Stimulated activated CD8-positive, alpha-beta memory T cell treated with anti-CD3 and anti-CD28 coated beads, Interleukin-15, amount 100 ng/mL, for 24 hours (primary cell): ENCODE measurements around the gene PTPRE.

Experiments
- DNase-seq: peaks from one replicate; pipeline ENCODE4 v3.0.0-alpha.2; 2020; ENCODE audit warnings: low read depth

Gene PTPRE

DNA sequence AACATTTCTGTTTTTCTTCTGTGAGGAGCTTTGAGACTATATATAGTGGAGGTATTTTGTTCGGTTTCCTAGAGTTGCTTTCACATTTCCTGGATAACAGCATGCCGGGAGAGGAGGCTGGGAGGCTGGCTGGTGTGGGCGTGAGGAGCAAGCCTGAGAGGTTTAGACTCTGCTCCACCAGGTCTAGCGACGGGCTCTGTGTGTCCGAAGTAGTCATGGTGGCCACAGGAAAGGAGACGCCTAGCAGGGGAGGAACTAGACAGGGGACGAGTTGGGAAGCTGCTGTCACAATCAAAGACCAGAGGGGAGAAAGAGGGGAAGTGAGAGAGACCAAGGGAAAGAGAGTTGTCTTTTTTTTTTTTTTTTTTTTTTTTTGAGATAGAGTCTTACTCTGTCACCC, 19.6 kb downstream of the PTPRE start:
- DNase-seq: no peak

GRCh38 chr10:127928021-127928806, 21.3 kb downstream of the PTPRE start:
- DNase-seq: no peak

GRCh38 chr10:127932521-127933270, 25.8 kb downstream of the PTPRE start:
- DNase-seq: no peak

DNA sequence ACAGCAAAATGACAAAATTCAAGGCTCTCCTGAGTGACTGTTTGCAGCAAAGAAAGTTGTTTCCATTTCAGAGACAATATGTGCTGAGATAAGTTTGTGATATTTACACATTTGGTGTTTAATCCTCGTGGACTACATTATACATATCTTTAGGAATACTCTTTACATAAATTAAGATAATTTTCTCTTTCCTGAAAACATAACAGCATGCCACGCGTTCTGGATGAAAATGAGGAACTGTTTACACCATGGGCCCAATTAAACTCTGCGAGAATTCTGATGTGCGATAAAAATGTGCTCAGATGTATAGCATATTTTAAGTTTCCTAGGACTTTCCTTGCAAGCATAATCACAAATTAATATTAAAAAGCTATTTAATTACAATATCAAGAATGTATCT, 26.4 kb downstream of the PTPRE start:
- DNase-seq: no peak

DNA sequence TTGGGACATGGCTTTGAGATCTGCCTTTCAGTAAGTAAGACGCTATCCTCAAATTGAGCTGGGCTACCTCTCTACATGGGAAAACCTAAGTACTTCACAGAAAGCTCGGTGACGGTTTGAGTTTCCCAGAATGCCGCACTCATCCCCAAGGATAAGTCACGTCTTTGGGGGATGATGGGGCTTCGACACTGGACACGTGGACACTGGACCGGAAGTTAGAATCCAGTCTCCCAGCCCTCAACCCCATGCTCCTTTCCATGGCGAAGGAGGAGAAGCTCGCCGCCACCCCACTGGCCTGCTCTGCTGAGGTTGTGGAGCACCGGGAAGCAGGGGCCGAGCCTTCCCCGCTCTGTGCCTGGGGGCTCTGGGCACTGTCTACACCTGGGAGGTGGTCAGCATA, 27.5 kb downstream of the PTPRE start:
- DNase-seq: no peak

DNA sequence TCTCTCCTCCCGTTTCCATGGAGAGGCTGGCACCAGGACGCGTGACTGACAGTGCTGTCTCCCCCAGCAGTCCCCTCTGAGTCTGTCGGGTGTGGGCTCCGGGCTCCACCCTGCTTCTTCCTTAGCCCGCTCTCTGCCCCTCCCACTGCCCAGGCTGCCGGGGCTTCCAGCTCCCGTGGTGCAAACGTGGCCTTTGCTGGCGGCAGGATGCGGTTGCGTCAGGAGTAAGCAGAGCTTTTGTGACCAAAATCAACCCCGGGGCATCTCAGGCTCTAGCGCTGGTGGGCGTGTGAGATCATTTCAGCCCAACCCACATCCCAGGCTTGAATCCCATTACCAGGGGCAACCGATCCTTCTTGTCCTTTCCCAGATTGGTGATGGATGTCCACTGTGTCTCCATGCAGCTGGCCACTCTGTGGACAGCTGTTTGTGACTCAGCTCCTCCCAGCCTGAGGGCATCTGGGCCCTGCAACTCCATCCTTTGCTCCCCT, 28.2 kb downstream of the PTPRE start:
- DNase-seq: no peak

- no peak for DNase-seq
Observed at GRCh38 chr10:127937069-127937468, 30.2 kb downstream of the PTPRE start.

DNA sequence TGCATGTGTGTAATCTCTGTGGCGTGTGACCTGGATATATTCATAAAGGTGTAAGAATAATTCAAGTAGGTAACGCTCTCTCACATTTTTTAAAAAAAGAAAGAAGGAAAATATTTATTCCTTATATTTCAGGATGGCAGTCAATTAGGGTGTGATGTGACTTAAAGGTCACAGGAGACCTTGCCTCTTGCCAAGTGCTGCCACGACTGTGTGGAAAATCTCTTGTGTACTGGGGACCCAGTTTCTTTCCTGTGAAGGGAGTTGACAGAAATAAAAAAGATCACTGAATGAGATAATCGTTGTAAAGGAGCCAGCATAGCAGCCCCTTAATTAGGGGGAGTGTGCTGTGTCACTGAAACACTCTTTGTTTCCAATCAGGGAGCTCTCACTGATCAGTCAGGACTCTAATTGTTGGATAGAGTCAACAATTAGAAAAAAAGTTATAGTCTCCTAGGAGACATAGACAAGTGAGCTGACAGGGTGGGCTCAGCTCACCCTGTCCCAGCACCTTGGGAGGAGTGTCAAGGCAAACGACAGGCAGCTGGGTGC, 31.1 kb downstream of the PTPRE start:
- DNase-seq: no peak

- DNase-seq: no peak
Observed at GRCh38 chr10:127939786-127940330, 33.0 kb downstream of the PTPRE start.

GRCh38 chr10:127940866-127941640, 34.1 kb downstream of the PTPRE start:
- no peak for DNase-seq

DNA sequence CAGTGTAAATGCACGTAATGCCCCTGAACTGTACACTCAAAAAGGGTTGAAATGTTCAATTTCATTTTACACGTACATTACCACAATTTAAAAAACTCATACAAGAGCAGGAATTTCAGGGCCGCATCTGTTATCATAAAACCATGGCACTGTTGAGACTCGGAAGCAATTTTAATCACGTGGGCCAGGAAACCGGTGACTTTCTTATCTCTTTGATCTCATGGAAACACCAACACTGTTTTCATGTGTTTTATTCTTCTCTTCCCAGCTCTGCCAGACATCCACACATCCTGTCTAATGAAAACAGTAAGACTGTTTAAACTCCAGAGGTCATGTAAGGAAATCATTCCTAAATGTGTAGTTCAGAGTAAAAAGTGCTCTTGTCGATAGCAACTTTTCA, 35.9 kb downstream of the PTPRE start:
- no peak for DNase-seq

GRCh38 chr10:127943336-127943910, 36.5 kb downstream of the PTPRE start:
- no peak for DNase-seq

DNA sequence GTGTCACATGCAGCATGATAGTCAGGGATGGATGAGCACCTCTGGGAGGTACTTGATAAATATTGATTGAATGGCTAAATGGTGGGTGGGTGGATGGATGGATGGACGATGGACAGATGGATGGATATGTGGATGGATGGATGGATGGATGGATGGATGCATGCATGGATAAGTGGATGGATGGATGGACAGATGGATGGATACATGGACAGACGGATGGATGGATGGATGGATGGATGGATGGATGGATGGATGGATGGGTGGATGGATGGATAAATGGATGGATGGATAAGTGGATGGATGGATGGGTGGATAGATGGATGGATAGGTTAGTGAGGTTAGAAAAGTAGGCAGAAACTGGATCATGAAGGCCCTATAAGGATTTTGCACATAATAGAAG, 37.4 kb downstream of the PTPRE start:
- DNase-seq: no peak

DNA sequence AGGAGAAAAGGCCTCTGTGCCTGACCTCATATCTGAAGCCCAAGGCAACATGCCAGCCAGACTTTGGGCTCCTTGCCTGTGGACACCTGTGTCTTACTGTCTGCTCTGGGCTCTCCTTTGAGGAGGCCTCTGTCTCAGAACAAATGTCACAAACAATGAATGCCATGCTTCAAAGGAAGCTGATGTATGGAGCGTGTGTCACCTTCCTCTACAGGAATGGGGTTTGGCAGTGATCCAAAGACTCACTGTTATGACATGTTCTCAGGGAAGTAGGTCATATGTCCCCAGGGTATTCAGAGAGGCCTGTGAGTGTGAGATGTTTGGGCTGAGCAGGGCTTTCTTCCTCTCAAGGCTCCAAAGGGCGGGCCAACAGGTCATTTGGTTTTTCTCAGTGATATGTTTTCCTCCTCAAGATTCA, 38.4 kb downstream of the PTPRE start:
- no peak for DNase-seq

DNA sequence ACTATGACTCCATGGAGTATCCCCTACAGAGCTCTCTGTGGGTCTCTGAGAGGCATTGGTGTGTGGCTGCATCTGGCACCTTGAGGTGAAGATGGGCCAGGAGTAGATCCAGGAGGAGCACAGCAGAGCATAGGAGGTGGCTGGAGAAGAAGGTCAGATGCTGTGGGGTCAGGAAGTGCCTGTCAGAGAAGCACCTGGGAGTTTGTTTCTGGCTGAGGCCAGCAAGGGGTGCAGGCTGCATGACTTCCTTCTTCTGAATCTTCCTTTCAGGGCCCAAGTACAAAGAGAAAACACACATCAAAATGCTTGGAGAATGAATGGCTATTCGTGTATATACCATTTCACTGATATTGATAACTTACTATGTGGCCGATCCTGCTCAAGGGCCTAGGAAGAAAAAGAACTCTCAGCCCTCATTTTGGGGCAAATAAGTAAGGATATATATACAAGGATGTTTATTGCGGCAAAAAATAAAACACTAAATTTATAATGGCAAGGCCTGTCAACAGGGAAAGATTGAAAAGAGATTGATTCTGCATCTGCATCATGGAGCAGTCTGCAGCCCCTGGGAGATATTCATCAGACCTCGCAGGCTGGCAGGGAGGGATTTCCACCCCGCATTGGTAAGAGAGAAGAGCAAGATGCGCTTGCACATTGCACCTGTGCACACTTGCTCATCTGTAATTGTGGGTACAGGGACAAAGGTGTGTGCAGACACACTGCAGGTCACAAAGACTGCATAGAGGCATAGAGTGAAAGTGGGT, 39.2 kb downstream of the PTPRE start:
- no peak for DNase-seq

- no peak for DNase-seq
Observed at GRCh38 chr10:127947211-127947610, 40.3 kb downstream of the PTPRE start.

DNA sequence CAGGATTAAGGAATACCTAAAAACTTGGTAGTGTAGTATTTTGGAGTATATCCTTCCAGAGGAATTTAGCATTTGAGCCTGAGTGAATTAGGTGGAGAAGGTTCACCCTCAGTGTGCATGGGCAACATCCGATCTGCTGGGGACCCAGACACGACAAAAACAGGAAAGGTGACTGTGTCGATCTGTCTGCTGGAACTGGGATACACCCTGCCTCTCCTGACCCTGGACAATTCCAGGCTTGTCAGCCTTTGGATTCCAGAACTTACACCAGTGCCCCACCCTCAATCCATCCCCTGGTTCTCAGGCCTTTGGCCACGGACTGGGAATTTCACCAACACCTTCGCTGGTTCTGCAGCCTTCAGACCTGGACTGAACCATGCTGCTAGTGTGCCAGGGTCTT, 41.9 kb downstream of the PTPRE start:
- DNase-seq: no peak

DNA sequence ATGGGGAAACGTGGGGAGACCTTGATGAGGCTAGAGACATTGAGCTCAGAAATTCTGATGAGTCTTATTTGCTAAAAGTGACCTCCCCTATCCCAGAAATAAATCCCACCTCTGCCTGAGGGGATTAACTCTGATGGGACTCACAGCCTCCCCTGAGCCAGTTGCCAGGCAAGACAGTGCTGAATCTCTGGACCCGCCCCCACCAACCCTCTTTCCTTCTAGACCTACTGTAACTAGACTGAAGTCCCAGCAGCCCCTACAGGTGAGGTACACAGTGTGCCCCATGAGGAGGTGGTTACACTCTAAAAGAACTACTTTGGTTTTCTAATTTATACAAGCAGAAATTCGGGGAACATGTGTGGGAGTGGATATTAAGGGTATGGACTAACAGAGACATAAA, 42.9 kb downstream of the PTPRE start:
- DNase-seq: no peak

DNA sequence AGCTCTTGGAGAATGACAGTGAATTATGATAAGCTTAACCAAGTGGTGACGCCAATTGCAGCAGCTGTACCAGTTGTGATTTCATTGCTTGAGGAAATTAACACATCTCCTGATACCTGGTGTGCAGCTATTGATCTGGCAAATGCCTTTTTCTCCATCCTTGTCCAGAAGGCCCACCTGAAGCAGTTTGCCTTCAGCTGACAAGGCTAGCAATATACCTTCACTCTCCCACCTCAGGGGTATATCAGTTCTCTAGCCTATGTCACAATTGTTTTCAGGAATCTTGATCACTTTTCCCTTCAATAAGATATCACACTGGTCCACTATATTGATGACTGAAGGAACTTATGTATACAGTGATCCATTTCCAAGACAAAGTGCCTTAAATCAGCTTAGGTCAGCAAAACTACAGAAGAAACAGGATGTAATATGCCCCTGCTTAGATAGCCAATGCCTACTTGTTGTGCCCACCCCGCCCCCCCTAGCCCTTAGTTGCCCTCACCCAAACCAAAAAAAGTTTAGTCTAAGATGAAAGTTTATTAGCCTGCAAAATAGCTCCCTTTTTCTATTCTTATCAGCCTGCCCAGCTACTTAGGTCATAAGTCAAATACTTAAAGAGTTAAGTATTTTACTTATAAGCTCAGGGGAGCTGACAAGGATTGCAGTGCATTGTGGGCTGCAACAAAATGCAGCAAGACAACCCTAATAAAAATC, 45.1 kb downstream of the PTPRE start:
- DNase-seq: no peak

DNA sequence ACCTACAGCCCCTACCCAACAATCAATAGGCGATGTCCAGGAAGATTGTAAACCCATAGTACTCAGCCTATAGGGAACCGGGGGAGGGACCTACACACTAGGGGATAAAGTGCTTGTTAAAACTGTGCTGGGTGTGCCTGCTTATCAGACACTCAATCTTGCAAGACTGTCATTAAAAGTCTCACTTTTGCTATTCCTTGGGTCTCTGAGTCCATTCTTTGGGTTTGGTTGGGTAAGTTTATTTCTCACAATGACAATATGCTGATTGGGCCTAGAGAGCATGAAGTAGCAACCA, 45.6 kb downstream of the PTPRE start:
- DNase-seq: no peak

DNA sequence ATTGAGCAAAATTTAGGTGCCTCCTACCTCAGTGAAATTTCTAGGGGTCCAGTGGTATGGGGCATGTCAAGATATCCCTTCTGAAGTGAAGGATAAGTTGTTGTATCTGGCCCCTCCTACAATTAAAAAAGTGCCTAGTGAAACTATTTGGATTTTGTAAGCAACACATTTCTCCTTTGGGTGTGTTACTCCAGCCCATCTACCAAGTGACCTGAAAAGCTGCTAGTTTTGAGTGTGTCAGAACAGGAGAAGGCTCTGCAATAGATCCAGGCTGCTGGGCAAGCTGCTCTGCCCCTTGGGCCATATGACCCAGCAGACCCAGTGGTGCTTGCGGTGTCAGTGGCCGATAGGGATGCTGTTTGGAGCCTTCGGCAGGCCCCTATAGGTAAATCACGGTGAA, 46.0 kb downstream of the PTPRE start:
- DNase-seq: no peak
